Mesodermal cell (in vitro differentiated cells): ENCODE results near the gene PPP1R2B.

Source experiments
- H3K27ac ChIP-seq: 2 replicates; pipeline ENCODE4 v1.7.0; 2013; ENCODE audit warnings: mild to moderate bottlenecking, low read depth, low read length, moderate library complexity; ENCODE audit not compliant: severe bottlenecking
- H3K36me3 ChIP-seq: 2 replicates; pipeline ENCODE4 v1.7.1; 2013; ENCODE audit warnings: mild to moderate bottlenecking, low read length, moderate library complexity; ENCODE audit not compliant: control insufficient read depth, insufficient read depth
- H3K4me1 ChIP-seq: one replicate; pipeline ENCODE4 v1.7.1; 2013; ENCODE audit warnings: mild to moderate bottlenecking, low read length; ENCODE audit not compliant: insufficient read depth, control insufficient read depth, poor library complexity, severe bottlenecking
- H3K4me3 ChIP-seq: 2 replicates; pipeline ENCODE4 v1.7.0; 2013; ENCODE audit warnings: low read length, control low read depth, mild to moderate bottlenecking; ENCODE audit not compliant: insufficient read depth, poor library complexity, severe bottlenecking; ENCODE audit errors: extremely low read depth
- H3K9me3 ChIP-seq: 2 replicates; pipeline ENCODE4 v1.7.1; 2013; ENCODE audit warnings: mild to moderate bottlenecking, low read length, moderate library complexity; ENCODE audit not compliant: control insufficient read depth
- WGBS, 2 experiments: methylation state at CpG; one replicate each; pipeline ENCODE4 v1.1.5; 2013; ENCODE audit warnings: missing lambda C conversion rate in 2 of 2; ENCODE audit not compliant: insufficient coverage in 2 of 2; 5-methylcytosine and 5-hydroxymethylcytosine counted together

The PPP1R2B gene

GRCh38 chr5:156871212-156871611, 21.1 kb downstream of the PPP1R2B start:
- Histone ChIP-seq H3K36me3 (no peaks in the 10 kb centered on the region), H3K9me3 (peaks cover 5% of the 10 kb centered on the region), H3K4me1 (no peaks in the 10 kb centered on the region), H3K27ac (no peak overlapping the region), H3K4me3 (no peak overlapping the region)
- WGBS, 2 experiments, result 67 to 100% methylated on average over 1 of the region's 1 CpG

GRCh38 chr5:156879665-156880285, 29.7 kb downstream of the PPP1R2B start:
- no peaks in the 10 kb centered on the region for H3K36me3 ChIP-seq
- no peak overlapping the region for H3K4me3 ChIP-seq
- WGBS, 2 experiments, result 80 to 100% methylated on average over 1 of the region's 3 CpGs
- H3K4me1 ChIP-seq, result no peaks in the 10 kb centered on the region
- H3K9me3 ChIP-seq, result no peaks in the 10 kb centered on the region
- no peak overlapping the region for H3K27ac ChIP-seq

GRCh38 chr5:156883316-156883875, 33.3 kb downstream of the PPP1R2B start:
- WGBS, 2 experiments, result 33% methylated on average over 2 of the region's 3 CpGs; no CpG with 5 or more reads in 1 of the 2 experiments
- no peaks in the 10 kb centered on the region for H3K36me3 ChIP-seq
- H3K27ac ChIP-seq, result no peak overlapping the region
- no peak overlapping the region for H3K4me3 ChIP-seq
- H3K4me1 ChIP-seq, result no peaks in the 10 kb centered on the region
- no peaks in the 10 kb centered on the region for H3K9me3 ChIP-seq

GRCh38 chr5:156888520-156888919, 38.4 kb downstream of the PPP1R2B start:
- Histone ChIP-seq H3K27ac (no peak overlapping the region), H3K4me1 (no peaks in the 10 kb centered on the region), H3K36me3 (no peaks in the 10 kb centered on the region), H3K4me3 (no peak overlapping the region), H3K9me3 (no peaks in the 10 kb centered on the region)
- WGBS, 2 experiments, result 100% methylated on average over 1 of the region's 2 CpGs

- Histone ChIP-seq H3K4me1 (no peaks in the 10 kb centered on the region), H3K36me3 (no peaks in the 10 kb centered on the region), H3K27ac (no peak overlapping the region), H3K4me3 (no peak overlapping the region), H3K9me3 (no peaks in the 10 kb centered on the region)
- 91 to 100% methylated on average over 1 of the region's 1 CpG for WGBS, 2 experiments
Measured at GRCh38 chr5:156892223-156892622, 42.1 kb downstream of the PPP1R2B start.

- Histone ChIP-seq H3K36me3 (no peaks in the 10 kb centered on the region), H3K9me3 (no peaks in the 10 kb centered on the region), H3K4me3 (no peak overlapping the region), H3K27ac (no peak overlapping the region), H3K4me1 (no peaks in the 10 kb centered on the region)
- 90% methylated on average over 2 of the region's 4 CpGs; no CpG with 5 or more reads in 1 of the 2 experiments for WGBS, 2 experiments
Measured at GRCh38 chr5:156892864-156893263, 42.8 kb downstream of the PPP1R2B start.

- Histone ChIP-seq H3K36me3 (no peaks in the 10 kb centered on the region), H3K4me3 (no peak overlapping the region), H3K4me1 (no peaks in the 10 kb centered on the region), H3K9me3 (no peaks in the 10 kb centered on the region), H3K27ac (no peak overlapping the region)
- WGBS, 2 experiments, result 70% methylated on average over 1 of the region's 1 CpG; no CpG with 5 or more reads in 1 of the 2 experiments
Measured at GRCh38 chr5:156893517-156893916, 43.4 kb downstream of the PPP1R2B start.

- no peak overlapping the region for H3K27ac ChIP-seq
- H3K4me3 ChIP-seq, result no peak overlapping the region
- no peaks in the 10 kb centered on the region for H3K4me1 ChIP-seq
- no peaks in the 10 kb centered on the region for H3K9me3 ChIP-seq
- 82 to 91% methylated on average over 5 of the region's 7 CpGs for WGBS, 2 experiments
- H3K36me3 ChIP-seq, result no peaks in the 10 kb centered on the region
Measured at GRCh38 chr5:156896546-156896945, 46.5 kb downstream of the PPP1R2B start.
